Ammon's horn (tissue), 1 donor: Measurements from ENCODE around the gene MGAM2.

Source experiments
- DNase-seq: peaks from one replicate; pipeline ENCODE4 v3.0.0-alpha.2; 2016; ENCODE audit warnings: low spot score

Gene MGAM2

GRCh38 chr7:142177869-142178268 is 66.4 kb downstream of the MGAM2 start:
- no peak for DNase-seq

GRCh38 chr7:142180426-142180825 is 68.9 kb downstream of the MGAM2 start:
- no peak for DNase-seq

- no peak for DNase-seq
Measured at GRCh38 chr7:142181211-142181610, 69.7 kb downstream of the MGAM2 start.

- no peak for DNase-seq
Measured at GRCh38 chr7:142181966-142182365, 70.4 kb downstream of the MGAM2 start.

GRCh38 chr7:142185069-142185468 is 73.6 kb downstream of the MGAM2 start:
- no peak for DNase-seq

GRCh38 chr7:142185801-142186200 is 74.3 kb downstream of the MGAM2 start:
- DNase-seq = no peak

- no peak for DNase-seq
Measured at GRCh38 chr7:142188154-142188553, 76.6 kb downstream of the MGAM2 start.

GRCh38 chr7:142188846-142189245 is 77.3 kb downstream of the MGAM2 start:
- peak; percentile 6 for DNase-seq

- no peak for DNase-seq
Measured at GRCh38 chr7:142194201-142194600, 82.7 kb downstream of the MGAM2 start.

GRCh38 chr7:142196066-142196840 is 84.7 kb downstream of the MGAM2 start:
- no peak for DNase-seq

- no peak for DNase-seq
Measured at GRCh38 chr7:142200206-142200605, 88.7 kb downstream of the MGAM2 start.

- DNase-seq = no peak
Measured at GRCh38 chr7:142228537-142229104, 117.1 kb downstream of the MGAM2 start.

- no peak for DNase-seq
Measured at GRCh38 chr7:142231716-142232115, 120.2 kb downstream of the MGAM2 start.

- DNase-seq = no peak
Measured at GRCh38 chr7:142240546-142240945, 129.0 kb downstream of the MGAM2 start.

GRCh38 chr7:142243823-142244222 is 132.3 kb downstream of the MGAM2 start:
- DNase-seq = no peak

GRCh38 chr7:142248166-142249160 is 136.9 kb downstream of the MGAM2 start:
- no peak for DNase-seq

- DNase-seq = no peak
Measured at GRCh38 chr7:142249918-142250317, 138.4 kb downstream of the MGAM2 start.

- DNase-seq = no peak
Measured at GRCh38 chr7:142250705-142251104, 139.2 kb downstream of the MGAM2 start.

GRCh38 chr7:142257958-142258357 is 146.4 kb downstream of the MGAM2 start, which contains the start of gene PRSS58:
Gene PRSS58 (minus strand): TSS chr7:142258058. CDS start chr7:142257707, 351 bp downstream.
- DNase-seq = no peak

GRCh38 chr7:142263598-142264380 is 152.3 kb downstream of the MGAM2 start:
- no peak for DNase-seq
